ENCODE measurements around the gene WARS2.

Gene WARS2

DNA sequence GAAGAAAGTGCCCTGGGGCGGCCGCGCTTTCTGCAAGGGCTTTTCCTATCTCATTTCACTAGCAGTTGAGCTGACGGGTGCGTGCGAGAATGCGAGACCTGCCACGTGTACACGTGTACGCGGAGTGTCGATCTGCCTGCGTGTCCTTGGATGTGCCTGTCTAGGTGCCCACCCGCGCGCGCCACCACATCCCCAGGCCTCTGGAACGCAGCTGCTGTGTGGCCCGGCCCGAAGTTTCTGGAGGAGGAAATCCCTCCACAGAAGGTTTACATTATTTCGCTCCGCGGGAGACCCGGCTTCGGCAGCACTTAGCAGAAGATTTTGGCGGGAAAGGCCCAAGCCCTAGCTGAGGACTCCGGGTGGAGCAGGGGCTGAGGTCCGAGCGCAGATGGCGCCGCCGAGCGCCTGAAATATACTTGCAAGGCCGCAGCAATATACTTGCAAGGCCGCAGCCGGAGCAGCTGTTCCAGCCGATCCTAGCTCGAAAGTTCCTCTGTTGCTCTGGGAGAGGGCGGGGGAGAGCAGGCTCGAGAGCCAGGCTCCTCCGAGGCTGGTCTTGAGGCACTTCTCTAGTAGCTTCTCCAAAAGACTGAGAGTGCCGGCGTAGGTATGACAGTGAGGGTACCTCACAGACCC, 156.2 kb downstream of the WARS2 start:
- no peak for DNase-seq (ENCODE audit: low read depth in 3 of 3)

GRCh38 chr1:118983558-118984041, 156.9 kb downstream of the WARS2 start:
- DNase-seq (ENCODE audit: low read depth in 3 of 3): no peak

DNA sequence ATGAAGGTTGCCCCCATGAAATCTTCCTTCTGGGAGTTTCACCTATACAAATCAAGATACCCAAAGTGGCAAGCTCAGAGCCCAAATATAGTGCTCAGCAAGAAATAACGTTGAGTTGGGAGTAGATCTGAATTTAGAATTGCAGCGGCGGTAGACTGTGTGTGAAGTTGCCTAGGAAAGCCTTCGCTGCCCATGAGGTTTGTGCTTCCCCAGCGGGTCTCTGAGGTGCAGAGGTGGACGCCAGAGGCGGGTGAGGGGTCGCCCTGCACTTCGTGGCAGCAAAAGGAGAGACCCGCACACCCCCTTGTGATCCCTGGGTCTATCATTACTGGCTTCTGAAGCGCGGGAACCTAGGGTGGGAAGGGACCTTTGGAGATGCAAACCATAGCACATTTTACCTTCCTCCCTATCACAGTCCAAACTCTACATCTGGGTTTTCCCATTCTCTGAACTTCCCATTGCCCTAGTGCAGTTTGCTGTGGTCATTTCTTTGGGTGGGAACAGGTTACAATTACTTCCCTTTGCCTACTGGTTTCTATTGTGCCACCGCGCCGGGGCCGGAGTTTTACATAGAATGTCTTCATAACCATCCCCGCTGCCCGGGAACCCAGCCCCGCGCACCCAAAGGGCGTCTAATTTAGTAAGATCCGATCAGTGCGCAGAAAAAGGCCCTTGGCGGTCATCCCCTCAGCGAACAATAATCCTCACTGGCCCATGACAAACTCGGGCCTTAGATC, 157.5 kb downstream of the WARS2 start:
- no peak for DNase-seq (ENCODE audit: low read depth in 3 of 3)

GRCh38 chr1:118982266-118982665, 158.2 kb downstream of the WARS2 start:
- no peak for DNase-seq (ENCODE audit: low read depth in 3 of 3)

- DNase-seq (ENCODE audit: low read depth in 3 of 3): no peak
These were observed 159.0 kb downstream of the WARS2 start for GRCh38 chr1:118981436-118981835.

Data from stimulated activated CD4-positive, alpha-beta T cell treated with anti-CD3 and anti-CD28 coated beads, TNF-alpha, amount 100 ng/mL, for 24 hours (primary cell).